Panc1 (cell line): ENCODE data around the gene ERC2.

Source experiments
- CTCF ChIP-seq: fragments of 450-650 bp; IDR thresholded peaks from 2 replicates; pipeline ENCODE4 v1.5.1; 2017; ENCODE audit warnings: mild to moderate bottlenecking
- POLR2AphosphoS5 ChIP-seq: IDR thresholded peaks from 2 replicates; pipeline ENCODE4 v1.6.1; 2012; ENCODE audit warnings: mild to moderate bottlenecking, low read depth, low read length, moderate library complexity
- TCF7L2 ChIP-seq: IDR thresholded peaks from 2 replicates; pipeline ENCODE4 v1.6.1; 2011; ENCODE audit warnings: mild to moderate bottlenecking, low read depth, low read length, inconsistent platforms

DNA sequence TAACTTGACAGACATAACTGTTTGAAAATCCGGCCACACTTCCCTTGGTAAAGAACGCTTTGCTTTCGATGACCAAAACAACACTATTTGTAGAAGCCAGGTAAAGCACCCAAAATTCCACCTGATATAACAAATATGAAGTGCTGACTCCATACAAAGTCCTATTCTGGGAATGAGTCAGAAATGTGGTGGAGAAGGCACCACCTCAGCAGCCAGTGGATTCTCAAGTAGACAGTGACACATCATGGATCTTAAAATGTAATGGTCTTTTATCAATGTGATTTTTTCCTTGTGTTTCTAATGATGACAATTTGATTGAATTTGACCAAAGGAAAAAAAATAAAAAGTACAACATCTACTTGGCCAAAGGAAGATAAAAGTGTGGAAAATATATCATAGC, 846.2 kb downstream of the ERC2 start:
- TF ChIP-seq POLR2AphosphoS5 (no peak), CTCF (no peak), TCF7L2 (no peak)
